ENCODE results near the gene RNF152. TPM values are rescaled to one million over a fixed set of nuclear protein-coding genes. Genes with fewer than 3 reads are reported as not detected.
A peak's percentile ranks its signal among the peaks of the same experiment; 100 is the strongest.

Gene RNF152, protein sequence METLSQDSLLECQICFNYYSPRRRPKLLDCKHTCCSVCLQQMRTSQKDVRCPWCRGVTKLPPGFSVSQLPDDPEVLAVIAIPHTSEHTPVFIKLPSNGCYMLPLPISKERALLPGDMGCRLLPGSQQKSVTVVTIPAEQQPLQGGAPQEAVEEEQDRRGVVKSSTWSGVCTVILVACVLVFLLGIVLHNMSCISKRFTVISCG
- 2.7 TPM for polyA plus RNA-seq (2013, experiment 1 of 2; ENCODE audit: insufficient read length)
- 3.1 TPM for polyA plus RNA-seq (2013, experiment 2 of 2; ENCODE audit: insufficient read length)

DNA sequence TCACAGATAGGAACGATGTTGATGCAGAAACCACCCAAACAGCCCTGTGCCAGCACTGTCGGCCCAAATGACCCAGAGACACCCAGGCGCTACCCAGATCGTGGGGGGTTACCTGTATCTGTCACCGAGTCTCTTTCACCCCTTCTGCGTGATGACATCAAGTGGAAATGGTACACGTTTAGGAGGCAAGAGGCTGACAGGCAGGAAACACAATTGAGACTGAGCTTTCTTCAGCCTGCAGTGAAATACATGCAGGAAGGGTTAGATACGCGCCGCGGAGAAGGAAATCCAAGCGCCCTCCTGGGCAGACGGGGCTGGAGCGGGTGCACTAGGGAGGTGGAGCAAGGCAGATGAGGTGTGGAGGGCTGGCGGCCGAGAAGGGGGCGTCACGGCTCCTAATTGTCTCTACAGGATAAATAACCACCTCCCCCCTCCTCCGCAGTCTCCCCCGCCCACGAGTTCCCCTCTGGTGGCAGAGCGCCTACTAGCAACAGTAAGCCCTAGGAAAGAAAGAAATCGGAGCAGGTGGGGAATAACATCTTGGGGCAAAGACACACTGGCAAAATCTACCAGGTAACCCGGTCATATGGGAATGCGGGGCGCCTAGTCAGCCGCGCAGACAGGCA lies at the start of gene RNF152:
TSS of gene RNF152 (minus strand) at position 325 of the 626 bp plus-strand sequence. CDS start 76,544 bp downstream, outside the sequence.
- DNase-seq, result peak; percentile 27

DNA sequence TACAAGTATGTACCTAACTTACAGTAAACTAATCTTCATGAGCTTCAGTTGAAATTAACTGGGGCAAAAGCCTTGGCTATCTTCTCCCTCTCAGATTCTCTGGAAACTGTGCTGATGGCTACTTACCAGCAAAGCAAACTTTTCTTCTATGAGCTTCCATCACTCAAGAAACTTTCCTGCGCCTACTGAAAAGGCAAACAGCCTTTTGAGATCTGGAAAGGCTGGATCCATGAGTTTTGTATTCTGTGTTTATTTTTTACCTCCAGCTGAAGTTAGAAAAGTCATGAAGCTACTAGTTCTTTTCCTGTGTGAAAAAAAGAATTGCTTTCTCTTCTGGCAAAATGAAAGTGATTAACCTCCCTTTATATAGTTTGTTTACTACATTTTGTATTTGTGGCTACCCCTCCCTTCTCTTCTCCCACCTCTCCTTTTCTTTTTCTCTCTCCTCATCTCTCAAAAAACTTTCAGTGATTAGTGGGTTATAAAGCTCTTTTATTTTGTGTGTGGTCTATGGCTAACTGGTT lies 49.2 kb upstream of the RNF152 start:
- DNase-seq, result no peak

DNA sequence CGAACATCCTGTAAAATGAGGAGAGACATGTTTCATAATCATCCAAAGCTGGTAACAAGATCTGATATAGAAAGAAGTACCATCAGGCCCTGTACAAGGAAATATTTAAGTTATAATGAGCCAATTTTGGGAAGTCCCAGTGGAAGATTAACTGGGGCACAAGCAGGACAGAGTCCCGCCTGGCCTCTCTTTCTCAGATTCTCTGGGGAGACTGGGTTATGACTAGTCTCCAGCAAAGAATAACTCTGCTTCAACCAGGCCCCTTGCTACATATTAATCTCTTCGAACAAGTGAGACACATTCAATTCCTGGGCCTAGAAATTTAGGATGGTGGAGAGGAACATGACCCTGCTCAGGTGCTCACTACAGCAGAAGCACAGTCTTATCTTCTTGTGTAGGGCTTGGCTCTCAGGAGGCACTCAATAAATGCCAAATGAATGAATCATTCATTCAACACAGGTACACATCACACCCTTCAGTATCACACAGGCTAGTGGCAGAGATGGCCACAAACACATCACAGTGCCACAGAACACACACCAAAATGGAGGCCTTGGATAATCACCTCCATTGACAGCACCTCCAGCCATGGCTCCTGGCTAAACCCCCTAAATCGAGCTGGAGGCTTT lies 46.4 kb upstream of the RNF152 start:
- DNase-seq, result no peak

DNA sequence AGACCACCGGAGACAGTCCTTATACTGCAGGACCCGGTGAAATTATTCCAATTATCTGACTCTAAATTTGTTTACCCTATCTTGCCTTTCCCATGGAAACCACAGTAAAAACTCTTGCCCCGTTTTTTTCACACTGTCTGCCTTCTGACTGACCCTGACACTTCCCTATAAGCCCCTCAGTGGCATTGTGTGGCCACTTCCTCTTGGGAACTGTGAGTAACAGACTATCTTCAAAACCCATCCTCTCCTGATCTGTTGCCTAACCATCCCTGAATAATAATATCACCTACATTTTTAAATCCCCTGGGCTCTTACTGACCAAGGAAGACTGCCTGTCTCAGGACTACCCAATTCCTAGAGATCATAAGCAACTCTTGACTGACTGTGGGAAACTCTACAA lies 42.6 kb upstream of the RNF152 start:
- DNase-seq, result no peak

DNA sequence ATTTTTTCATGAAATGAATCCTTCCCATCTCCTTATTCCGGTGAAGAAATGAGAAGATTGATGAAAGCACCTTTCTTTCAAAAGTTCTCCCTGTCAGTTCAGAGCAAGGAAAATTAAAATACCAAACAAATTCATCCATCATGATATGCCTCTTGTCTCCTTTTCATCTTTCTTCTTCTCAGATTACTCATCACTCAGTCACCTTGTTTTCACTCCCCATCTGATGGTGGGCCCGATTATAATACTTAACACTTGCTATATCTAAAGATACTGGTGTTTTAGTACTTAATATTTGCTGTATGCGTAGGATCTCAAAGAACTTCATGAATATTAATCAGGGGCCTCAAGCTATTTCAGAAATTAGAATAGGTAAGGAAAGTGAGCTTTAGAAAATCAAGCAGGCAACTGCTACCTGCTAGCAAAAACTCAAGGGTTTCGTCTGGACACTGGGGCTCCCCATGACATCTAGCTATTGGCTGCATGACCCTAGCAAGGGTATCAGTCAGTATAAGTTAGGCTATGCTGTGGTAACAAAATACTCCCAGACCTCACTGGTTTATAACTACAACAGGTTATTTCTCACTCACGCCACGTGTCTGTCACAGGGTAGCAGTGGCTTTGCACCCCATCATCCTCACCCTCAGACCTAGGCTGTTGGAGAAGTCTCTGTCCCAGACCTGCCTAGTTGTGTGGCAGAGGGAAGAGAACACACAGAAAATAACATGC lies 39.0 kb upstream of the RNF152 start:
- no peak for DNase-seq

DNA sequence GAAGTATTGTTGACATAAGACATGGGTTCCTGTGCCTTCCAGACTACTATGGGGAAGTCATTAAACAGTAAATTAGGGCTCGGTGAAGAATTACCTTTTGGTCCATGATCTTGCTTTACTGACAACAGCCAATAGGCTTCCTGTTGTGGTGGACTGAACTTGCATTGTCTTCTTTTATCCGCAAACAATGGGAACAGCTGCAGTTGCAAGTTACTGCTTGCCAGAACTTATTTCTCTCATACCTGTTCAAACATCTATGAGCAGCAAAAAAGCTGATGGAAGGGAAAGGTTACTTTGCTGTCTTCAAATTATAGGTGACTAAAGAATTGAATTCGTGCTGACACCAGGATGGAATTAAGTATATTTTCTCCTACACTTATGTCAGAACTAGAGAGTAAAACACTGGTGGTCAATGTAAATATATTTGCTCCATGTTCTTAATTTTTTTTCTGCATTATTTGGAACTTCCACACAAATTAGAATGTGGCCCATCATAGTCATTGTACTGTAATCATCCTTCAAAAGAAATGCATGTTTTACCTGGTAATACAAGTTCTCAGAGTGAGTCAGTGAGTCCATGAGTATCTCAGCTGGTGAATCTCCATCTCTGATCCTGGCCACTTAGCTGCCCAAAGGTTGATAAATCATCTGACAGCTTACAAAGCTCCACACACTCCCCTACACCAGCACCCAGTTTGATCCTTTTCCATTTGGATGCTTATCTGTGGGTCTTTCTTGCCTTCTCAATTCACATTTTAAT lies 37.3 kb upstream of the RNF152 start:
- no peak for DNase-seq

DNA sequence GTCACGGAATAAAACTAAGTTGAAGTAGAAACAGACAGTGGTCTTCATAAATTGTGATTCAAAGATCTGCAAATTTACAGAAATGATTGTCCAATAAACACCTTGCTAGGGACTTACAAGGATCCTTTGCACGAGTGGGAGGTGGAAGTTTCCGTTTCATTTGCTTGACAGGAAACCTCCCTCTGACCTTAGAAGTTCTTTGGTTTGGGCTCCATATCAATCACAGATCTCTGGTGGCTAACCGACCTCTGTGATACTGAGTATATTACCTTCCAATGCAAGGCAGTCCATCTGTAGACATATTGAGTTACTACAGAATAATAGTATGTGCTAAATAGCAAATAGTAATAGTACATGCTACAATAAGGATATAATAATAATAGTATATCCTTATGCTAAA lies 33.7 kb upstream of the RNF152 start:
- no peak for DNase-seq

DNA sequence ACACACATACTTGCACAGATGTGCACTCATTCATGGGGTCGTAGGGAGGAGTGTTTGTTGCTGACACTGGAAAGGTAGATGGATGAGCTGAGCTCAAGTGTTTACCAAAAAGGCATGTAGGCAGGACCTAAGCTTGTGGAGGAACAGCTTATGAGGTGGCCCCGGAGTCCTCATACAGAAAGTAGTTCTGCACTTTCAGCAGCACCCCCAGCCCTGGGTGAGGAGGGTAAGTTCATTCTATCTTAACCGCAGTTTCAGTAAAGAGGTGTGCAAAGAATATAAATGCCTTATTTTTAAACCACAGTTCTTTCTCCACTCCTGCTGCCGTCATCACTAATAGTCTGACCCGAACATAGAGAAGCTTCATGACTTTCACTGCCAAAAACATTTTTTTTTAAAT lies 31.7 kb upstream of the RNF152 start:
- DNase-seq, result no peak

DNA sequence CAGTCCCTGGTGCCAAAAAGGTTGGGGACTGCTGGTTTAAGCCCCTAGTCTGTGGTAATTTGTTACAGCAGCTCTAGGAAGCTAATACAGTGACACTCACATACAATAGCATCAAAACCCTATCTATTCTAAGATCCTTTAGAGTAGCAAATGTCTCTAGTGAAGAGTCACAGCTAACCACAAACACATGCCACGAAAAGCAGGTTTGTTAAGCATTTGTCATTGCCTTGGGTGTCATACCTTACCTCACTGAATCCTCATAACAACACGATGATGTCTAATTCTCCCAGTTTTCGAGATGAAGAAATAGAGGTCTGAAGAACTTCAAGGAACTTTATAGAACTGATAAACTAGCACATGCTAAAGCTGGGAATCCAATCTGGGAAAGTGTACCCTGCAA lies 29.6 kb upstream of the RNF152 start:
- no peak for DNase-seq

DNA sequence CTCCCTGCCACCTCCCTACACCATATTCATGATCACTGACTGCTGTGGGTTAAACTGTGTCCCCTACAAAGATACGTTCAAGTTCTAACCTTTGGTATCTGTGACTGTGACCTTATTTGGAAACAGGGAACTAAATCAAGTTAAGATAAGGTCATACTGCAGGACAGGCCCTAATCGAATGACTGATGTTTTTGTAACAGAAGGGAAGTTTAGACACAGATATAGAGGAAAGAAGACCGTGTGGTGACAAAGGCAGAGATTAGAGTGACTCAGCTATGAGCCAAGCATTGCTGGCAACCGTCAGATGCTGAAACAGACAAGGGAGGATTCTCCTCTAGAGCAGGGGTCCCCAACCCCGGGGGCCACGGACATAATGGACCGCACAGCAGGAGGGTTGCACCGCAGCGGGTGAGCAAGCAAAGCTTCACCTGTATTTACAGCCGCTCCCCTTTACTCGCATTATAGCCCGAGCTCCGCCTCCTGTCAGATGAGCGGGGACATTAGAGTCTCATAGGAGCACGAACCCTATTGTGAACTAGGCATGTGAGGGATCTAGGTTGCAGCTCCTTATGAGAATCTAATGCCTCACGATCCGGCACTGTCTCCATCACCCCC lies 28.9 kb upstream of the RNF152 start:
- DNase-seq, result no peak

DNA sequence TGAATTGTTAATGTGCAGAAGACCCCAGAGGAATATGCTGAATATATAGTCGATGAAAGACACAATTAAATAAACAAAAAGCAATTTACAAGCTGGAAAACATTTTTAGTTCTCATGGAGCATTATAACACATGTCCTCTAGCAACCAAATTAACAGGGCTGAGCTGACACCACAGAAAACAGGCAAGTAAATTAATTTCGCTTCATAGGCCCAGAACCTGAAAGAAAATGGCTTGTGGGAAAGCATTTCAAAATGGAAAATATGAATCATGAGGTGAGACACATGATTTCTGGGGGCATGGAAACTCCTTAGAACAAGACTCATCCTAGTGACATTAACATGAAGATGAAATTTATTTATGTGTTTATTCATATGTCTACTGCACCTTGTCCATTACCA lies 25.0 kb upstream of the RNF152 start:
- DNase-seq, result no peak

DNA sequence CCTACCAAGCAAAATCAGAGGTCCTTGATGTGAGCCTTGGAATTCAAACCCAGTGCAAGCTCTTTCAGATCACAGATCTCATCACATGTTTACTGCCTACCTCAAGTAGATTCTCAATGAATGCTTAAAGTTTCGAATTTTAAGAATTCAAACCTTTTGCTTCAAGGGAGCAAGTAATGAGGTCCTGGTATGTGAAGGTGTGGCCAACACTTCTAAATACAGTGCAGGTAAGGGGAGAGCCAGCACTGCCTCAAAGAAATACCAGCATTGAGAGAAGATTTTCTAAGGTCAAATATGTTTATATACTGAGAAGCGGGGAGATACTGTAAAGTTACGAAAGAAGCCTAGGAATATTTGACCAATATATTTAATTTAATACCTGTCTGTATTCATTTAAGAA lies 19.7 kb upstream of the RNF152 start:
- no peak for DNase-seq

DNA sequence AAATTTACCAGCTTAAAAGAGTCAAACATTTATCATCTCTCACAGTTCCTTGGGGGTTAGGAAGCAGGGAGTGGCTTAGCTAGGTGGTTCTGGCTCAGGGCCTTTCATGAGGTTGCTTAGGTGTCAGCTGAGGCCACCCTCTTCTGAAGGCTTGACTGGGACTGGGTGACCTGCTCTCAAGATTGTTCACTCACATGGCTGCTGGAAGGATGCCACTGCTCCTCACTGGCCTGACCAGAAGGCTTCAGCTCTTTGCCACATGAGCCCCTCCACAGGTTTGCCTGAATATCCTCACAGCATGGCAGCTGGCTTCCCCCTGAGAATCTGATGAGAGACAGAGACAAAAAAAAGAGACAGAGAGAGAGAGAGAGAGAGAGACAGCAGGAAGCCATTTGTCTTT lies 17.3 kb upstream of the RNF152 start:
- no peak for DNase-seq

DNA sequence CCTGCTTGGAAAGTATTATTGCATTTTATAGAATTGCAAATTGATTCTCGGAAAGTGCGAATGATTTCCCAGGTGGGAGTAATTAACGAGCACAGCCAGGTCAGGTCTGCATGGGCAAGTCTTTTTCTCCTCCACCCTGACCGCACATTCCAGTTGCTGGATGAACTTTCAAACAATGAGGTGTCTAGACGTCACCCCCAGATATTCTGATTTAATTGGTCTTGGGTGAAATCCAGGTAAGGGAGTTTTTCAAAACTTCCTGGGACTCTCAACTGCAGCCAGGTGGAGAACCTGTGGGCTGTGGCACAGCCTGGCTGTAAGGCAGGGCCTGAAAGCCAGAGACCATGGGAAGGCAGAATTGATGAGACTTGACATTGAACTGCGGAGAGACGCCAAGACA lies 15.9 kb upstream of the RNF152 start:
- no peak for DNase-seq

DNA sequence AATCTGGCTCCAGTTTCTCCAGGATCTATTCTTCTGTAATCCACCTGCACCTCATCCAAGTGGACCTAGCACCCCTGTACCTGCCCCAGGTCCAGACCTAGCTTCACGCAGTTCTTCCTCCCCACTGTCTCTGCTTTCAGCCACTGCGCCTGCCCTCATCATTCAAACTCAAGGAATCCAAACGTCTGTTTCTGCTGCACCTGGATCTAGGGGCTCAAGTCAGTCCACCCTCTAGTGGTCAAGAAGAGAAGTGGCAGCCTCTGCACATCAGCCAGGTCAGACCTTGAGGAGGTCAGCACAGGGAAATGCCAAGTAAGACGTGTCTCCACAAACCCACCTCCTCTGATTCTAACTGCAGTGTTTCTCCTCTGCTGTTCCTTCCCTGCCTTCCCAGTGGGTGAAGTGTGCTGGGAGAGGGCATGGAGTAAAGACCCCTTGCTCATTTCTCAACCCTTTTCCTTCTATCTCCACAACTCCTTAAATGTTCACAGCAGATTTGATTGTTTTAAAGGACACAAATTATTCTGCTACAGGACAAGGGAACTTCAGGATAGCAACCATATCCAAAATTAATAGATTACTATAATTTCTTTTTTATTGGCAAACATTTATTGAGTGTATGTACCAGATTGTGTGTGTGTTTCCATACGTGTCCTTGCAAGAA lies 8.6 kb upstream of the RNF152 start:
- peak; percentile 50 for DNase-seq

DNA sequence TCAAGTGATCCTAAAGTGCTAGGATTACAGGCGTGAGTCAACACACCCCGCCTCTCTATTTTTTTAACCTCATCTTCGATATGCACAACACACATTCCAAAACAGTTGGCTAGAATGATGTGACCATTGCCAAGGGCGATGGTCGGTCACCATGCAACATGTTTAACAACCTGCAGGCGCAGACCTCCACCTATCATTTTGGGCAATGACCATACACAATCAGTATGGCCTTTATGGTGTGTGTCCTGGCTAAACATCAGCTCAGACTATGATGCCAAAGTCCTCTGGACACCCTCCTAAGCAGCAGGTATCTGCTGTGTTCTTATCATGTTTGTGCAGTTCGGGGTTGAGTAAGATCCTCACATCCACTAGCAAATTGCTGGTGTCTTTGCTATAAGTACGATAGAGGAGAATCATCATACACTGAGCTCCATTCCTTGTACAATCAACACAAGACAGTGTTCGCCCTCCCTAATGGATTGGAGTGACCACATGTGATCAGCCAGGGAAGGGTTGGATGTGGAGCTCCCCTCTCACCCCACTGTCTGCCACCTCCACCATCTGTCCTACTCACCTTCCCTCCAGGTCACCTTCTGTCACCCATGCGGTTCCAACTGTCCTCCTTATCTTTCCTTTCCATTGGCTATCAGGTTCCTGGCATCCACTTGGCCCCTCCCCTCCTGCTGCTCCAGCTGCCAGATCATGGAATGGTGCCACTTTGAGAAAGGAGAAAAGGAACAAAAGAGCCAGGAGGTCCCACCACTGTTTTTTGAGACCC lies 7.9 kb upstream of the RNF152 start:
- no peak for DNase-seq

DNA sequence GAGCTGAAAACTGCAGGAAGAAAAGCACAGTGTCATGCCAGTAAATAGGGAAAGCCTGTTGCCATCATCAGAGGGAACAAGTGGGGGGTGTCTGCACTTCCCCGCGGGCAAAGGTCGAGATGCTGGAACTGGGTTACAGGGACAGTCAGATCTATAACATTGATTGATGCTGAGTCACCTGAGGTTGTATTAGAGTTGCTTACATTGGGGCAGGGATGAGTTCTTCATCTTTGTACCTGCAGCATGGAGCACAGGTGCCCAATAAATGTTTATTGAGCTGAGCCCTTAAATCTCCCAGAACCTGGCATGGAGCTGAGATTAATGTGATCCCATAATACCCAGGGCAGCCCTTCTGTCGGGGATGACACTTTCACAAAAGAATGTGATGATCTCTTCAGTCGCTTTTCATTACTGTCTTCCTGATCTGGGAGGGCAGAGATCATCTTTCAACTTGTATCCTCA lies 5.9 kb upstream of the RNF152 start:
- DNase-seq, result peak; percentile 25

DNA sequence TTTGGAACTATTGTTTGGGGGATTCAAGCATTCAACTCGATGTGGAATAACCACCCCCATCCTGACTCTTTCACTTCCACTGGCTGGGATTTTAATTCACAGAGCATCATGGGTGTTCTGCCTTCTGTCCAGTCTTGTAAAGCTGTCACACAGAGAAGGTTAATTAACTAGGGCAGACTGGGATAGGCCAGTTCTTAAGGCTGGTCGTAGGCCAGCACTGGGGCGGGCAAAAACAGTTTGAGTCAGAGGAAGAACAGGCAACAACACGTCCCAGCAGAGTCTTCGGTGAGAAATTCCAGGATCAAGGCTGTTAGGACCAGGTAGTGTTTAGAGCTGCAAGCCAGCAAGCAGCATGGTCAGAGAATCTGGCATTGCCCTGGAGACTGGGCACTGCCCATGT lies 4.0 kb upstream of the RNF152 start:
- DNase-seq, result peak; percentile 6

DNA sequence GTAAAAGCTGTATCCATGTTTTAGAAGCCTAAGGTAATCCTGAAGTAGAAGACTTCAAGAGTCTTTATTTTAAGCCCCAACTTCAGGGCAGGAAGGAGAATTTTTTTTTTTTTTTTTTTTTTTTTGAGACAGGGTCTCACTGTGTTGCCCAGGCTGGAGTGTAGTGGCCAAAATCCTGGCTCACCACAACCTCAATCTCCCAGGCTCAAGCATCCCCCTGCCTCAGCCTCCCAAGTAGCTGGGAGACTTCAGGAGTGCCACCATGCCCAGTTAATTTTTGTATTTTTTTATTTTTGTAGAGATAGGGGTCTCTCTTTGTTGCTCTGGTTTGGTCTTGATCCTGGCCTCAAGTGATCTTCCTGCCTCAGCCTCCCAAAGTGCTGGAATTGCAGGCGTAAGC lies 3.3 kb upstream of the RNF152 start:
- no peak for DNase-seq

DNA sequence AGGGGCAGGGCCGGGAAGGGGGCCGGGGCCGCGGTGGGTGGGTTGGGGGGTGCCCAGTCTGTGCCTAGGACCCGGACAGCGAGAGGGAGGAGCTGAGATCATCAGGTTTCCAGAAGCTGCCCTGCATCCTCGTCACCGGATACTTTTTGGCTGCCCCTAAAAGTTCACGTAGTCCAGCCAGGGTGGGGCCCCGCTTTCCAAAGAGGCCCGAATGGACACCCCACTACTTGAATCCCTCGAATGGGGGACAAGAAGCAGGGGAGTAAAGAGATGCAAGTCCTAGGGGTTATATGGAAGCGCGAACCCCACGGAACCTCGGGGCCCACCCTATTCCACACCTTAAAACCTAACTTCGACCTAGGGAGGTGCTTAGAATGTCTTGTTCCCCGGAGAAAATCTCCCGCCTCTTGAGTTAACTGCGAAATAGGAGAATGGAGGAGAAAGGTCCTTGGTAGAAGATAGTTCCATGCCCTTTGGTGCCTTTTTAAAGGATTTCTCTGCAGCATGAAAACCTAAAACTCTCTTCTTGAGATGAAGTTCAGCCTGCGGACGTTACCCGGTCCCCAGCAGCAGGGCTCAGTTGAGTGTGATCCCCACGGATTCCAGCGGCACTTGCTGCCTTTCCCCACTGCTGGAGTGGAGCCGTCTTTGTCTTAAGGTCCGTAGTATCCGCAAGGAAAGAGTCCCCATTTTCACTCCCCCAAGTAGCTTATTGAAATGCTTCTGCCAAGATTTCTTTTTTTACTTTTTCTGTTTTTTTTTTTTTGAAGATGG lies 2.1 kb upstream of the RNF152 start:
- no peak for DNase-seq
